Right lobe of liver (tissue), 6 donors: ENCODE results near the gene LAMTOR5. TPM values are rescaled to one million over a fixed set of nuclear protein-coding genes. Genes with fewer than 3 reads are reported as not detected.
A peak's percentile ranks its signal among the peaks of the same experiment; 100 is the strongest.

Source experiments
- ATAC-seq, 4 donors: fragments of 200-7000 bp; cut with Tn5 transposase; one replicate each; pipeline ENCODE4 v1.9.1; 2020; ENCODE audit warnings: mild to moderate bottlenecking in 4 of 4, moderate library complexity in 4 of 4
- DNase-seq, 3 donors: peaks; one replicate each; pipeline ENCODE4 v3.0.0-alpha.2; 2020
- H3K27ac ChIP-seq, 3 donors: fragments of 200-600 bp; one replicate each; pipeline ENCODE4 v1.8.0; 2022
- H3K27me3 ChIP-seq, 2 donors: fragments of 200-600 bp; one replicate each; pipeline ENCODE4 v1.8.0; 2022
- H3K36me3 ChIP-seq, 4 donors: fragments of 200-600 bp; sonication (generic) in 1 of 4; one replicate each; pipeline versions ENCODE4 v1.5.1 to v1.8.0; 2017 to 2022; ENCODE audit warnings: control low read depth in 1 of 4
- H3K4me1 ChIP-seq, 4 donors: fragments of 200-600 bp; sonication (generic) in 1 of 4; one replicate each; pipeline versions ENCODE4 v1.5.1 to v1.8.0; 2017 to 2022; ENCODE audit warnings: control low read depth in 1 of 4
- H3K4me3 ChIP-seq, 3 donors: fragments of 200-600 bp; one replicate each; pipeline ENCODE4 v1.8.0; 2022
- H3K9me3 ChIP-seq, 4 donors: fragments of 200-600 bp; sonication (generic) in 1 of 4; one replicate each; pipeline versions ENCODE4 v1.5.1 to v1.8.0; 2017 to 2022; ENCODE audit warnings: control low read depth in 1 of 4
- CTCF ChIP-seq, 4 donors: fragments of 200-600 bp in 3 of 4; fragments of 450-650 bp in 1 of 4; IDR thresholded peaks; one replicate each; pipeline versions ENCODE4 v1.5.1 to v1.8.0; 2016 to 2022; ENCODE audit warnings: antibody characterized with exemption in 4 of 4, mild to moderate bottlenecking in 2 of 4
- POLR2A ChIP-seq: fragments of 450-650 bp; IDR thresholded peaks from one replicate; pipeline ENCODE4 v1.6.1; 2017; ENCODE audit warnings: antibody characterized with exemption, mild to moderate bottlenecking
- WGBS: methylation state at CpG from one replicate; pipeline ENCODE4 v1.1.6; 2018; ENCODE audit warnings: low coverage, low lambda C conversion rate; ENCODE audit not compliant: insufficient coverage; ENCODE audit errors: missing lambda C conversion rate; 5-methylcytosine and 5-hydroxymethylcytosine counted together
- intact Hi-C, 2 donors: fragments of 100-400 bp; cut with DNase I; formaldehyde crosslinking; loops; one replicate each; pipeline versions ENCODE4 v1.11.2 to v1.14.1; 2022
- total RNA-seq, 6 experiments: library from RNA; depleted of rRNA in 2 of 6; stranded (reverse); fragments of >200 nt in 2 of 6; fragmentation: NEBNext Ultra II Directional in 3 of 6; extraction: Animal tissue kit (Norgen Biotek cat#: 25700) in 3 of 6; gene quantifications; one replicate each; pipeline versions ENCODE4 v1.1.0 to v1.2.4, GENCODE V29; 2016 to 2023
- donor health status: DM: no; HTN: yes; CAD: no.
- donor health status: DM: no; HTN: no; CAD: no.
- donor health status: DM: no; HTN: no; CAD: no.
- donor health status: DM: no; HTN: yes; CAD: no.
- donor health status: DM: no; HTN: yes; CAD: no.

The LAMTOR5 gene
- total RNA-seq, 6 experiments from 2014 or later = 47.6 to 81.4 (median 53.9) TPM

- Histone ChIP-seq H3K9me3 (no peaks in the 10 kb centered on the region), H3K27me3 (no peaks in the 10 kb centered on the region), H3K27ac (no peak overlapping the region), H3K4me1 (no peaks in the 10 kb centered on the region), H3K36me3 (no peaks in the 10 kb centered on the region), H3K4me3 (no peak overlapping the region)
- TF ChIP-seq POLR2A (no peak), CTCF (IDR thresholded peaks at IDR 0.05) (no peak)
- ATAC-seq (no peak), DNase-seq (no peak)
- 76% methylated on average over 2 of the region's 3 CpGs for WGBS
- intact Hi-C loops = no loop called here
These were observed 43.3 kb downstream of the LAMTOR5 start for GRCh38 chr1:110364221-110364620.

GRCh38 chr1:110361856-110362255 lies 45.6 kb downstream of the LAMTOR5 start:
- Histone ChIP-seq H3K4me3 (no peak overlapping the region), H3K9me3 (no peaks in the 10 kb centered on the region), H3K27me3 (no peaks in the 10 kb centered on the region), H3K36me3 (peaks cover 0 to 3% (median 0%) of the 10 kb centered on the region in 4 donors), H3K4me1 (no peaks in the 10 kb centered on the region), H3K27ac (no peak overlapping the region)
- intact Hi-C loops = no loop called here
- TF ChIP-seq POLR2A (no peak), CTCF (IDR thresholded peaks at IDR 0.05) (no peak)
- WGBS = 100% methylated on average over 1 of the region's 1 CpG
- ATAC-seq (no peak), DNase-seq (no peak)

GRCh38 chr1:110360431-110360830 lies 47.1 kb downstream of the LAMTOR5 start:
- peaks cover 0 to 9% (median 0%) of the 10 kb centered on the region in 4 donors for H3K36me3 ChIP-seq
- intact Hi-C loops = no loop called here
- peaks cover 0 to 4% (median 0%) of the 10 kb centered on the region in 4 donors for H3K4me1 ChIP-seq
- TF ChIP-seq POLR2A (no peak), CTCF (IDR thresholded peaks at IDR 0.05) (no peak)
- no peak for ATAC-seq
- DNase-seq = no peak
- H3K4me3 ChIP-seq = no peak overlapping the region
- H3K27me3 ChIP-seq = no peaks in the 10 kb centered on the region
- H3K9me3 ChIP-seq = no peaks in the 10 kb centered on the region
- no peak overlapping the region for H3K27ac ChIP-seq
- 89% methylated on average over 2 of the region's 2 CpGs for WGBS

- ATAC-seq = peak; percentile 34 to 96 (median 66)
- no peak for DNase-seq
- intact Hi-C loops = no loop called here
These were observed 51.1 kb downstream of the LAMTOR5 start for GRCh38 chr1:110356379-110356778.

More at GRCh38 chr1:110356379-110356778, 51.1 kb downstream of the LAMTOR5 start:
- Histone ChIP-seq H3K27ac (no peak overlapping the region), H3K9me3 (no peaks in the 10 kb centered on the region), H3K27me3 (no peaks in the 10 kb centered on the region), H3K36me3 (peaks cover 0 to 9% (median 0%) of the 10 kb centered on the region in 4 donors), H3K4me3 (no peak overlapping the region), H3K4me1 (peaks cover 0 to 8% (median 0%) of the 10 kb centered on the region in 4 donors)
- 67% methylated on average over 2 of the region's 2 CpGs for WGBS
- no peak for TF ChIP-seq CTCF (IDR thresholded peaks at IDR 0.05)
- TF ChIP-seq POLR2A = no peak
